Astrocyte of the hippocampus (primary cell): ENCODE data around the gene UBN1.

Experiments used
- DNase-seq: peaks from one replicate; pipeline ENCODE4 v3.0.0; 2011; ENCODE audit warnings: low read depth, low spot score

UBN1 gene, protein sequence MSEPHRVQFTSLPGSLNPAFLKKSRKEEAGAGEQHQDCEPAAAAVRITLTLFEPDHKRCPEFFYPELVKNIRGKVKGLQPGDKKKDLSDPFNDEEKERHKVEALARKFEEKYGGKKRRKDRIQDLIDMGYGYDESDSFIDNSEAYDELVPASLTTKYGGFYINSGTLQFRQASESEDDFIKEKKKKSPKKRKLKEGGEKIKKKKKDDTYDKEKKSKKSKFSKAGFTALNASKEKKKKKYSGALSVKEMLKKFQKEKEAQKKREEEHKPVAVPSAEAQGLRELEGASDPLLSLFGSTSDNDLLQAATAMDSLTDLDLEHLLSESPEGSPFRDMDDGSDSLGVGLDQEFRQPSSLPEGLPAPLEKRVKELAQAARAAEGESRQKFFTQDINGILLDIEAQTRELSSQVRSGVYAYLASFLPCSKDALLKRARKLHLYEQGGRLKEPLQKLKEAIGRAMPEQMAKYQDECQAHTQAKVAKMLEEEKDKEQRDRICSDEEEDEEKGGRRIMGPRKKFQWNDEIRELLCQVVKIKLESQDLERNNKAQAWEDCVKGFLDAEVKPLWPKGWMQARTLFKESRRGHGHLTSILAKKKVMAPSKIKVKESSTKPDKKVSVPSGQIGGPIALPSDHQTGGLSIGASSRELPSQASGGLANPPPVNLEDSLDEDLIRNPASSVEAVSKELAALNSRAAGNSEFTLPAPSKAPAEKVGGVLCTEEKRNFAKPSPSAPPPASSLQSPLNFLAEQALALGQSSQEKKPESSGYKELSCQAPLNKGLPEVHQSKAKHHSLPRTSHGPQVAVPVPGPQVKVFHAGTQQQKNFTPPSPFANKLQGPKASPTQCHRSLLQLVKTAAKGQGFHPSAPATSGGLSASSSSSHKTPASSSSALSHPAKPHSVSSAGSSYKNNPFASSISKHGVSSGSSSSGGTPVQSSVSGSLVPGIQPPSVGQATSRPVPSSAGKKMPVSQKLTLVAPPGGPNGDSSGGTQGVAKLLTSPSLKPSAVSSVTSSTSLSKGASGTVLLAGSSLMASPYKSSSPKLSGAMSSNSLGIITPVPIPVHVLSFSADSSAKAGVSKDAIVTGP (N-terminal part only)

DNA sequence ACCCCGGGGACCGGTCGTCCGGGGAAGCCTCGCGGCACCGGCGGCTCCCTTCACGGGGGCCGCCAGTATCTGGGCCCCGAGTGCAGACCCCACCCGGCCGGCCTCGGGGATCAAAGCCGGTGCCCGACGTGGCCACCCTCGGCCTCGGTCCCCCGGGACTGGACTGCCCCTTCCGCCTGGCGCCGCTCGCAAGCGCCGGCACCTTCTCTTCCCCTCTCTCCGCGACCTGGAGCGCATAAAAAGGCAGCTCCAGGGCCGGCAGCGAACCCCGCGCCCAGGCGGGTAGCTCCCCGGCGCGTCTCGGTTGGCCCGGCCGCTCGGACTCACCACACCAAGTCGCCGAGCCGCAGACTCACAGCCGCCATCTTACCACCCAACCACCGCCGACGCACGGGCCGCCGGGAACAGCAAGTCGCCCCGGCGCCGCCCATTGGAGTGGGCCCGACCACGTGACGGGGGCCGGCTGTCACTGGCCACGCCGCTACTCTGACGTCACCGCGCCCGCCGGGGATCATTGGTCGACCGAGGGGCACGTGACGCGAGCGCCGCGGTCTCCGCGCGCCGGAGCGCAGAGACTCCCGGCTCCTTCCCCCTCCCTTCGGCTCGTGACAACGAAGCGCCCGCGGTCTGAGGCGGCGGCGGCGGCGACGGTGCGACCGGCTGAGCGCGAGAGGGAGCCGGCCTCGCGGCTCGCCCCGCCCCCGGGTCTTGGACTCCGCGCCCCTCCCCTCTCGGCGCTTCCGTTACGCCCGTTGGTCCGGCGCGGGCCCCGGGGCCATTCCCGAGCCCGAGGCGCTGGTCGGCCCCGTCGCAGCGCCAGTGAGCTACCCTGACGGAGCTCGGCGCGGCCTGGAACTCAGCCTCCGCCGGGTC is at the start of gene UBN1, which contains the start of gene GLYR1:
TSS of gene UBN1 (plus strand) at position 581 of the 873 bp plus-strand sequence. CDS start 5,437 bp downstream, outside the sequence.
TSS of gene GLYR1 (minus strand) at position 388 of the 873 bp plus-strand sequence. CDS start at position 365, 23 bp downstream.
- DNase-seq: peak; percentile 99

DNA sequence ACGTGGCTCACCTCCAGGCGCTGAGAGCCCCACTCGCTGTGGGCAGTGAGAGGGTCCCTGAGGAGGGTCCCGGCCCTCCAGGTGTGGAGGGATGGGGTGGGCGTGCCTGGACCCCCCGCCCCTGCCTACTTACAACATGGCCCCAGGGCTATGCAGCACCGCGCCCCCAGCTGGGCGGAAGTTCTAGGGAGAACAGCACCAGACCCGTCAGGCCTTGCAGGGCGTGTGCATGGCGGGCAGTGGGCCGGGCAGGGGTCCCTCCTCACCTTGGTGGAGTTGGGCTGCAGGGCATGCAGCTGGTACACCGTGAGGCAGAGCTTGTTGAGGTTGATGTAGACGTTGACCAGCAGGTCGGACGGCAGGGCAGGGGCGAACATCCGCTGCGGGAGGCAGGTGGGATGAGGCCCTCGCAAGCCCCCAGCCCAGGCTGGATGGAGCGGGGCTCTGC is 49.5 kb upstream of the UBN1 start:
- DNase-seq: no peak

DNA sequence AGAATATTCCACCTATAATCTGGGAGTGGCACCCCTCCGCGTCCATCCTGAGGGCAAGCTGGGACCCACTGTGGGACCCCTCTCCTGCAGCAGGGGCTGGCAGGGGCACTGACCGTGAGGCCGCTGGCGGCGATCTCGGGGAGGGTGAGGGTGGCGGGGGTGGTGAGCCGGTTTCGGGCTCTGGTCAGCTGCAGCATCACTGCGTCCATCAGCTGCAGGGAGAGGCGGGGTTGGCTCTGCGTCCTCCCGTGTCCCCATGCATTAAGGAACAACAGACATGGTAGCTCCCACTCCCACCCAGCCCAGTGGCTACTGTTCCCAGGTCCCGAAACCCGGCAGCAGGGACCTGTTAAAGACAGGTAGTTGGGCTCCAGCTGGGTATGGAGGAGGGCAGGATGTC is 48.8 kb upstream of the UBN1 start:
- no peak for DNase-seq

DNA sequence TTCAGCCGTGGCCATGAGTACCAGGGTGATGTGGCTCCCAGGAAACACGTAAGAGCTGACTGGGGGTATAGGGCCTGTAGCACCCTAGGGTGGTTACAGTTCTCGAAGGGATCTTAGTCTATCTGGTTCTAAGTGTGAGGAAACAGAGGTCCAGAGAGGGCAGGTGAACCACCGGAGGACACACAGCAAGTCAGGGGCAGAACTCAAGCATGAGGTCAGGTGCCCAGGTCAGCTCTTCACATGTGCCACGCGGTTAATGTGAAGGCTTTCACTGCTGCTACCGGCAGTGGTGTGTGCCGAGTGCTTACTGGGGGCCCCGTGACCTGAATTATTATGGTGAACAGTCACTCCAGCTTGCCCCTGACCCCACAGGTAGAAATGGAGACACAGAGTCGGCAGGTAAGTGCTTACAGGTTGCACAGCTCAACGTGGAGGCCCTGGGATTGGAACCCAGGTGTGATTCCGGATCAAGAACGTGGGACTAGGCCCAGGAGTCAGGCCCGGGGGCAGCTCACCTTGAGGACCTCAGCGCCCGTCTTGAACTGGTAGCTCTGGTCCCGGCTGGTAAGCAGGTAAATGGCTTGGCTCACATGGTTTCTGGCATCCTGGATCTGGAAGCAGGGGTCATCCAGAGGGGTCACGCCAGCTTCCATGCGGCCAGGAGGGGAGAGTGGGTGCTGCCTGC is 48.0 kb upstream of the UBN1 start:
- DNase-seq: no peak

DNA sequence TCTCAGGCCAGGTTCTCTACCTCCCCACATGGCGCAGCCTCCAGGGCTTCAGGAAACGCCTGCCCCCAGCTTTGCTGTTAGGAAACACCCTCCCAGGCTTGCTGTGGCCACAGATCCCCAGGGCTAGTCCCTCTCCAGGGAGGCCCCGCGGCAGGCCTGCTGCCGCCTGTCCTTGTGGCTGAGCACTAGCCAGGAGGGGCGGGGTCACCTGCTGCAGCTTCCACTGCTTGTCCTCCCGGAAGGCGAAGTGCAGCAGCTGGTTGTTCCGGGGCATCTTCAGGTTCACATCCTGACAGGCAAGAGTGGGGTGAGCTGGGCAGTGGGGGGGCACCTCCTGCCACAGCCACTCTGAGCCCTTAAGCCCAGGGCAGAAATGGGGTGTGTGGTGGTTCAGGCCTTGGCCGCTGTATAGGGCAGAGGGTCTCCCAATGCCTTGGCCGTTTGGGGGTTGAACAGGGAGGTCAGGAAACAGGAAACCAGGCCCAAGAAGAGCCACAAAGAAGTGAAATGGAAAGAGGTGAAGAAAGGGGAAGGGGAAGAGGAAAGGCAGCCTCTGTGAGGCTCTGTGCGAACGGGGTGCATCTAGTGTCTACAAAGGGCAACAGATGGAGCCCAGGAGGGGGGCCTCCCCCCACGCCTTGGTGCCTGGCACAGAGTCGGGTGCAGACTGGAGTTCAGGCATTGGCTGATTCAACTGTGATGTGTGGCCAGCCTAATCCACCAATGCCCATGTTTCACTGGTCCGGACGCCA is 46.8 kb upstream of the UBN1 start:
- no peak for DNase-seq

DNA sequence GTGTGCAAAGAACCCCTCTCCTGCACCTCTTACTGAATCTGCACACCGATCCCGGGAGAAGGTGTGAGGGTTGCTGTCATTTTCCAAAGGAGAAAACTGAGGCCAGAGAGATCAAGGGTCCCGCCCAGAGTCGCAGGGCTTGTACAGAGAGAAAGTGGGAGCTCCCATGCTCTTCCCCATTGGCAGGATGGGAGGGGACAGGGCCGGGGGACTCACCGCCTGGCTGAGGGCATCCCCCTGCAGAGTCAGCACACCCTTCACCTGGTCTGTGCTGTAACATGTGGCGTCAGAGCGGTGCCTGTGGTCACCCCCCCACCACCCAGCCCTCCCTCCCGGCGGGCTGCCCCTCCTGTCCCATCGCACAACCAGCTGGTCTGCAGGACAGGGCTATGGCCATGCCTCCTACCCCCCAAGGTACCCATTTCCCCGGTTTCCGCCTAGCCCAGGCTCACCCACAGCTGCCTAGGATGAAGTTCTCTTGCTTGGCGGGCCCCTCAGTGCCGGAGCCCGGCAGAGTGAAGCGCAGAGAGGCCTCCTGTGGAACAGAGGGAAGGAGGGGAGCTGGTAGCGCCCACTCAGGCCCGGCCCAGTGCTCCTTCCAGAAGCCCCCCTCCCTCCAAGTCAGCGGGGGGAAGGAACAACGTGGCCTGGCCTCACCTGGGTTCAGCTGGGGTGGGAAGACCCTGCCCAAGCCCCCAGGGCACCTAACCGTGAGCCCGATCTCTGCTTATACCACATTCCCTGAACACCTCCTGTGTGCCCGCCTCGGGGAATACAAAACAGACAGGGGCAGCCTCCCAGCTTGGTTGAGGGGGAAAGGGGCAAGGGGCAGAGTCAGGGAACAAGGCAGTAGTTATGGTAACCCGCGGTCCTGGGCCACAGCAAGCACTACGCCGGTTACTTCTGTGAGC is 46.0 kb upstream of the UBN1 start:
- peak; percentile 12 for DNase-seq

DNA sequence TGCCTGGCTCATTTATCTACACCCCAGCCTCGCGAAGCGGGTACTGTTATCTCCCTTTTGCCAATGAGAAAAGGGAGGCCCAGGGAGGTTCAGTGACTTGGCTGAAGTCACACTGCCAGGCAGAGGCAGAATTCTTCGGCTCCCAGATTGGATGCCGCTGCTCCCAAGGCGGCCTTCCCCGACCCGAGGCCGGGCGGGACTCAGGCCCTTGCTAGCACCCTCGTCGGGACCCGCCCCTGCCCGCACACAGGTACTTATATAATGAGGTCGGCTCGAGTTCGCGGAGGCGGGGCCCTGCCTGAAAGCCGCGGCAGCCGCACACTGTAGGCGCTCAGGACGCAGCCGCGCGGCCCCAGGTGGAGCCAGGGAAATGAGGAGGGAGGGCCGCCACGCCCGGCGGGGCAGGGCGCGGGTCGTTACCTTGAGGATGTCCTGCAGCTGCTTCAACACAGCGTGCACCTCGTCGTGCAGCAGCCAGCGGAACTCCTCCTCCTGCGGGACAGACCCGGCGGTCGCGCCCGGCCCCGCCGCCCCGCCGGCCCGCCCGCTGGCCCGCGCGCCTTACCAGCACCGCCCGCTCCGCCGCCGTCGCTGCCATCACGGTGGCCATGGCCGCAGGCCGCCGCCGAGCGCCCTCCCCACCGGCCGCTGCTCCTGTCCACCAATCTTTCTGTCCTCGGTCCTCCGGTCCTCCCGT is 45.2 kb upstream of the UBN1 start, which contains the start of gene ROGDI:
TSS of gene ROGDI (minus strand) at position 672 of the 697 bp plus-strand sequence. CDS start at position 610, 62 bp downstream.
- DNase-seq: peak; percentile 72

DNA sequence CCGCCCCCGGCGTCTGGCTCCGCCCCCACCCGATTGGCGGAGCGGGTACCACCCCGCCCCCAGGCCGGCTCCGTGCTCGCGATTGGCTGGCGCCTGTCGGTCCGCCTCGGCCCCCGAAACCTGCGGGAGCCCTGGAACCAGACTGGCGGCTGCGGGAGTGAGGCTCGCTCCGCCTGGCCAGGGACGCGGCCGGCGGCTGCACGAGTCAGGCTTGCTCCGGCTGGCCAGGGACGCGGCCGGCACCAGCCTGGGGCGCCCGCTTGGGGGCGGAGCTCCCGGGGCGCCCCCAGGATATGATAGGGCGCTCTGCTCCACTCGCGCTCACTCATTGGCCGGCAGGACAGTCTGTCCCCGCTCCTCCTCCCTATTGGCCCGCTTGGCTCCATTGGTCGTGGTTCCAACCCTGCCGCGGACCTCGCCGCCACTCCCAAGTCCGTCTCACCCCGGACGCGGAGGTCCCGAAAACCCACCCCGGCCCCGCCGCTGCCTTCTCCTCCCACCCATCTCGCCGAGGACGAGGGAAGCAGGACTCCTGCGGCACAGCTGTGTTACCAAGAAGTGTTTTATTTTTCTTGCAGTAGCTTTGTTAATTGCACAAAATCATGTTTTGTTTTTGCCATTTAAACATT is 44.5 kb upstream of the UBN1 start:
- DNase-seq: peak; percentile 97

DNA sequence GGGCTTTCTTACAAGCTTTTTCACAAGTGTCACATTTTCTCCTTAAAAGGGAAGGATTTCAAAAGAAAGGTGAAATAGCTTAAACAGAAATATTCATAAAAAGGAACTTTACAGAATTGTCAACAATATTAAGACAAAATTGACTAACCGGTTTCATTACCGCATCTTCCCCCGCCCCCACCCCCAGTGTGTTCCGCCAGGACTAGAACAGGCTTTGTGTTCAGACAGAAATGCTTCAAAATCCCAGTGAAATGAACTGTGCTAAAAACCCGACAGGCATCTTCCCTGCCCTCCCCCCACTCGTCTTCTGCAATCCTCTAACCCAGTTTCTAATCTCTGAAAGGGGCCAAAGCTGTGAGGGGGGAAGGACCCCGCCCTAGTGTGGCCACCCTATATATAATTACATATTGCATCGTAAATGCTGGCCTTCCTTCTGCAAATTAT is 43.9 kb upstream of the UBN1 start:
- DNase-seq: peak; percentile 17

DNA sequence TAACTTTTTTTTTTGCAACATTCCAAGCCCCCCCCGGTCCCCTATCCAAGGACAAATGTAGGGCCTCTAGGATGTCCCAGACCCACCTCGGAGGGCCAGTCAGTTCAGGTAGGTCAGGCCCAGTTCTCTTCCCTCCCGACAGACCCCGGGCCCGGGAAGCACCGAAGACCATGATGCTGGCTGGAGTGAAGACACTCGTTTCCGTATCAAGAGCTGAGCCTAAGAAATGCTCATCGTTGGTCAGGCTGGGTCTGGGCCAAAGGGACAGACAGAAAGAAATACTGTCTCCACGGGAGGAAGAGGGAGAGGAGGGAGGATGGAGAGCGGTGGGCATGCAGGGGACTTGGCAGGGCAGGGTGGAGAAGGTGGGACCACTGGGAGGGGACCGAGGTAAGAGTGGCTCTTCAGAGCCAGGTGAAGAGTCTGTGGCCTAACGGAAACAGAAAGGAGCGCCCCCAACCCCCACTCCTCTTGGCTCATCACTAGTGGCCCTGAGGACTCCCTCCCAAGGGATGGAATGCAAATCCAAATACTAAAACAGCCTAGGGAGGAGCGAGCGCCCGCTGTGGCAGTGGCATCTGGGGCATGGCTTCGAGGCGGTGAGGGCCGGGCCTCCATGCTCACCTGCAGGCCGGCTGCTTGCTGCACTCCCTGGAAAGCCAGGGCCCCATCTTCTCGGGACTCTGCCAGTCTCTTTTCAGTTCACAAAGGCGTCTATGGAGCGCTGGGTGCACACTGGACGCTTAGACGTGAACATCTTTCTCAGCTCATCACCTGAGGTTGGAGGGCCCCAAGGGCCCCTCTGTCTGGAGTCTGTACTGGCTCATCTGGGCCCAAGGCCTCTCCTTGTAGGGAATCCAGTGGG is 43.2 kb upstream of the UBN1 start:
- no peak for DNase-seq

DNA sequence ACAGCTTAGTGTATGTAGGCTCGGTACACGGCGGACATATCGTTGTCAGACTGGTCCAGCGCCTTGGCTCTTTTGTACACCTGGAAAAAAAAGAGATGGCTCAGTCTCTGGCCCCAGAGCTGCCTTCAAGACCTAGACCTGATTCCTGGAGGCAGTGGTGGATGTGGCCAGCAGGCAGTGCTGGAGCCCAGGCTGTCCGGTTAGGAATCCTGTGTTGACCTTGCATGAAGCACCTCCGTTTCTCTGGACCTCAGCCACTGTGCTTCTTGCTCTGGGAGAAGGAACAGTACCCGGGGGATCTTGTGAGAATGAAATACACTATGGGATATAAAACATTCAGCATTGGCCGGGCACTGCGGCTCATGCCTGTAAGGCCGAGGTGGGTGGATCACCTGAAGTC is 42.0 kb upstream of the UBN1 start:
- no peak for DNase-seq

DNA sequence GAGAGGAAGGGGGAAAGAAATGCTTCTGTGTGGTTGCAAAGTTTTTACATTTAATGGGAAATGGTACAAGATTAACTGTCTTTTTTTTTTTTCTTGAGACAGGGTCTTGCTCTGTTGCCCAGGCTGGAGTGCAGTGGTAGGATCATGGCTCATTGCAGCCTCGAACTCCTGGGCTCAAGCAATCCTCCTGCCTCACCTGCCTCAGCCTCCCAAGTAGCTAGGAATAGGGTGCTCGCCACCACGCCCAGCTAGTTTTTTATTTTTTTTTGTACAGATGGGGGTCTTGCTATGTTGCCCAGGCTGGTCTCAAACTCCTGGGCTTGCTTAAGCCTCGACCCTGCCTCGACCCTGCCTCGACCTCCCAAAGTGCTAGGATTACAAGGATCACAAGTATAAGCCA is 41.0 kb upstream of the UBN1 start:
- DNase-seq: no peak

DNA sequence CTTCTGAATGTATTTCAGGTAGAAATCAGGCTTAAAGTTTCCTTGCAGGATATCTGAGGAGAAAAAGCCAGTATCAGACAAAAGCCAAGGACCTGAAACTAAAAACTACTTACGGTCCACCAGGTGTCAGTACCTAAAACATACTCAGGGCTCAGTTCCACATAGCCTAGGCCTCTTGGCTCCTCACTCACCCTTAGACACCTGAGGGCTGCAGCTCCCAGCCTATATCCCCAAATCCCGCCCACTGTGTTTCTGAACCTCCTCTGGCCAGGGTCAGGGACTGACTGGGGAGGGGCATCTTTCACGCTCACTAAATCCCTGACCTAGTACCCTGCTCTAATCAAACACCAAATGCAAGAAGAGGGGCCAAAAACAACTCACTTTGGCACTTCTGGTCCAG is 36.0 kb upstream of the UBN1 start:
- no peak for DNase-seq

DNA sequence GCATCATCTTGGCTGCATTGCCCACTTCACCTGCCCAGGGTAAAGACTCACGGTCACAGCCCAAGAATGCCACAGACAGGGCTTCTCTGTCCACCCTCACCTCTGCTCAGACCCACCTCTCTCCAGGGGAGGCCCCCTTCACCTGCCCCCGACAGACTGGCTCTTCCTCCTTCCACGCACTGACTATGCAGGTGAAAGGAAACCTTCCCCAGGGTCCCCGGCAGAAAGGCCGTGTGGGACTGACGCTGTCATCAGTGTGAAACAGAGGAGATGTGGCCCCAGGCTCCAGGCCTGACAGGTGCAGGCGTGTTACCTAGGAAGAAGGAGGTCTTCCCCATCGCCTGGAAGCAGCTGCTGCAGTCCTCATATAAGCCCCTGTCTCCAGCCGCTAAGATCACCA is 35.5 kb upstream of the UBN1 start:
- DNase-seq: no peak

DNA sequence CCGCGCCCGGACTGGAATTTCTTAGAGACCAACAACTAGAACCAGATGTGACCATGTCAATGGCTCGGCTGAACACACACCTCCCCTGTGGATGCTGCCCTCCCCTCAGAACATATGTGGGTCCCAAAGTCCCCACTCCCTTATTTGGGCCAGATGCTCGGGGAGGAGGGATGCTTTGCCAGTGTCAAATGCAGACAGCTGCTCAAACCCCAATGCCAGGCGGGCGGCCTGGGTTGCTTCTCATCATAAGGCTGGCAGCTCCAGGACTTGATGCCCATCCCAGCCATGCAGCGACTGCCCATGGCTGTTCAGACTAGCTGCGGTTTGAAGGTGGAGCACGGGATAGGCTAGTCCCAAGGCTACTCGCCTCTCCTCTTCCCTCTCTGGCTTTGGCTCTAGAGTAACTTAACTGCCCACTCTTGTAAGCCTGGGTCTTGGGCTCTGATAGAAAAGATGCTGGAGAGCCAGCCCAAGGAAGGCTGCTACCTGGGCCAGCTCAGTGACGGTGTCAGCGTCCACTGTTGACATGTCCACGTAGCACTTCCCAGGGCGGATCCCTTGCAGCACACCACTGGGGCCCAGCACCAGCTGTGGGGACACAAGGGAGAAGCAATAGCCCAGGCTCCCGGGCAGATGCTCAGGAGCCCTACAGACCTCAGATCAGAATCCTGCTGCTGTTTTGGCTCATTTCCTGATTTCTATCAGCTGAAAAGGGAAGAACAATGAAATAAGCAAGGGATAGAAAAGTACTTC is 33.9 kb upstream of the UBN1 start:
- no peak for DNase-seq

DNA sequence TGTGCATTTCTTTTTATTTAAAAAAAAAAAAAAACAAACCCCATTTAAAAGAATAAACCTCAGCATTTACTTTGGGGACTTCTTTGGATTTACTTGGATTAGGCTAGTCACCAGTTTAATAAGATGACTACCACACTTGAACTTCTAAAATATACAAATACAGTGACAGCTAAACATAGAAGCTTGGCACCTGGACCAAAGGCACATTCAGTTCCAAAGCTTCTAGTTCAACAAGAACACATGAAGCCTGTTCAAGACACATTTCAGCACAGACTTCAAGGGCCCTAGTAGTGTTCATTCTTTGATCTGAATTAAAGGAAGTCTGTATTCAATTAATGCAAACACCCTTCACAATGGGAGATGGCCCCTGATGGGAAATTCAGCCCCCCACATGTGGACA is 33.2 kb upstream of the UBN1 start:
- DNase-seq: no peak
